22Rv1 (cell line): ENCODE measurements around the gene FAM193B.
A peak's percentile ranks its signal among the peaks of the same experiment; 100 is the strongest.

Source experiments
- H3K27ac ChIP-seq: fragments of 450-650 bp; 2 replicates; pipeline ENCODE4 v1.5.1; 2017
- ZFX ChIP-seq: fragments of 450-650 bp; IDR thresholded peaks from 2 replicates; pipeline ENCODE4 v1.6.1; 2017; ENCODE audit warnings: antibody characterized with exemption, borderline replicate concordance
- TF ChIP-seq, protein P1 (sequence below): fragments of 450-650 bp; IDR thresholded peaks from 2 replicates; pipeline ENCODE4 v1.5.1; 2017; ENCODE audit warnings: mild to moderate bottlenecking

The FAM193B gene

DNA sequence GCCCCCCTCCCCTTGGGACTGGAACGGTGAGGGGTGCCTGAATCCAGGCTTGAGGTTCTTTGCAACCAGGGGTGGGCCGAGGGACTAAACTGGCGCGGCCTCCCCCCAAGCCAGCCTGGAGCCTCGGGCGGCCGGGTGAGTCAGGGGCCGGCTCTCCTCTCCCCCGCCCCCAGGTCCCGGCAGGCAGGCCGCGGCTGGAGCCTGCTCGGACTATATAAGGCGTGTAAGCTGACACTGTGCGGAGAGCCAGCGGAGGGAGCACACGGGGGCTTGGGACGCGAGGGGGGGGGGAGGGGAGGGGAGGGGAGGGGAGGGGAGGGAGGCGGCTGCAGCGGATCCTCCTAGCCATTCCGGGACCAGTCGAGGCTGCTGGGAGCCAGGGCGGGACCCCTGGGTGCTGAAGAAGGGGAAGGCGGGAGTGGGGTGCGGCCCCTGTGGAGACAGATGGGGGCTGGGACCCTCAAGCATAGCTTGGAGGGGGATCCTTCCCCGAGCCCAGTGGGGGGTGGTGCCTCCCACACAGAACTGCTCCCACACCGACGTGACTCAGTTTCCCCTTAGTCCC lies 57.6 kb downstream of the FAM193B start:
- no peak for TF ChIP-seq ZFX
- TF ChIP-seq, protein P1, sequence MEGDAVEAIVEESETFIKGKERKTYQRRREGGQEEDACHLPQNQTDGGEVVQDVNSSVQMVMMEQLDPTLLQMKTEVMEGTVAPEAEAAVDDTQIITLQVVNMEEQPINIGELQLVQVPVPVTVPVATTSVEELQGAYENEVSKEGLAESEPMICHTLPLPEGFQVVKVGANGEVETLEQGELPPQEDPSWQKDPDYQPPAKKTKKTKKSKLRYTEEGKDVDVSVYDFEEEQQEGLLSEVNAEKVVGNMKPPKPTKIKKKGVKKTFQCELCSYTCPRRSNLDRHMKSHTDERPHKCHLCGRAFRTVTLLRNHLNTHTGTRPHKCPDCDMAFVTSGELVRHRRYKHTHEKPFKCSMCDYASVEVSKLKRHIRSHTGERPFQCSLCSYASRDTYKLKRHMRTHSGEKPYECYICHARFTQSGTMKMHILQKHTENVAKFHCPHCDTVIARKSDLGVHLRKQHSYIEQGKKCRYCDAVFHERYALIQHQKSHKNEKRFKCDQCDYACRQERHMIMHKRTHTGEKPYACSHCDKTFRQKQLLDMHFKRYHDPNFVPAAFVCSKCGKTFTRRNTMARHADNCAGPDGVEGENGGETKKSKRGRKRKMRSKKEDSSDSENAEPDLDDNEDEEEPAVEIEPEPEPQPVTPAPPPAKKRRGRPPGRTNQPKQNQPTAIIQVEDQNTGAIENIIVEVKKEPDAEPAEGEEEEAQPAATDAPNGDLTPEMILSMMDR, result no peak
- H3K27ac ChIP-seq, result peak overlapping the region; percentile 81

DNA sequence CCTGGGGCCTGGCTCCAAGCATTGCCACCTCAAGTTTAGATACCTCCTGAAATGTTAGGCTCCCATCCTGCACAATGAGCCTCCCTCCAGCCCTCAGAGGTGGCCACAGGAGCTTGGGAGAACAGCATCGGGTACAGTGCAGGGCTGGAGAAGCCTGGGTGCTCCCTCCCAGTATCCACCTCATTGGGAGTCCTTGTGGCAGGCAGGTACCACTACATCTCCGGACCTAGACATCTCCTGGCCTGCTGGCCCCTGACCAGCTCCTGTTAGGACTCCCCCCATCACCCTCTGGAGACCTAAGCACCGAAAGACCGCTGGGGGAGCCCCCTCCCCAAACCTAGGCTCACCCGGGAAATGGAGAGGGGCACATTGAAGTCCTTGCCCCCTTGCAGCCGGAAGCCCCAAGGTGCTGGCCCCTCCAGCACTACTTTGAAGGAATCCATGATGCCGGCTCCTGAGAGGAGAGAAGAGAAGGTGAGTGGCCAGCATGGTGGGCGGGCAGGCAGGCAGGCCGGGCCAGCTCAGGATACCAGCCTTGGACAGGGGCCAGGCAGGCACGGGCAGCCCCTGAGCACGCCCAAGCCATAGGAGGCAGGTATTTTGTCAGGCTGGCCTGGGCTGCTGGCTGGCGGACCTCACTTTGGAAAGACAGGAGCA lies 58.2 kb downstream of the FAM193B start:
- H3K27ac ChIP-seq, result peak overlapping the region; percentile 81
- TF ChIP-seq ZFX, result no peak
- TF ChIP-seq, protein P1, result no peak

DNA sequence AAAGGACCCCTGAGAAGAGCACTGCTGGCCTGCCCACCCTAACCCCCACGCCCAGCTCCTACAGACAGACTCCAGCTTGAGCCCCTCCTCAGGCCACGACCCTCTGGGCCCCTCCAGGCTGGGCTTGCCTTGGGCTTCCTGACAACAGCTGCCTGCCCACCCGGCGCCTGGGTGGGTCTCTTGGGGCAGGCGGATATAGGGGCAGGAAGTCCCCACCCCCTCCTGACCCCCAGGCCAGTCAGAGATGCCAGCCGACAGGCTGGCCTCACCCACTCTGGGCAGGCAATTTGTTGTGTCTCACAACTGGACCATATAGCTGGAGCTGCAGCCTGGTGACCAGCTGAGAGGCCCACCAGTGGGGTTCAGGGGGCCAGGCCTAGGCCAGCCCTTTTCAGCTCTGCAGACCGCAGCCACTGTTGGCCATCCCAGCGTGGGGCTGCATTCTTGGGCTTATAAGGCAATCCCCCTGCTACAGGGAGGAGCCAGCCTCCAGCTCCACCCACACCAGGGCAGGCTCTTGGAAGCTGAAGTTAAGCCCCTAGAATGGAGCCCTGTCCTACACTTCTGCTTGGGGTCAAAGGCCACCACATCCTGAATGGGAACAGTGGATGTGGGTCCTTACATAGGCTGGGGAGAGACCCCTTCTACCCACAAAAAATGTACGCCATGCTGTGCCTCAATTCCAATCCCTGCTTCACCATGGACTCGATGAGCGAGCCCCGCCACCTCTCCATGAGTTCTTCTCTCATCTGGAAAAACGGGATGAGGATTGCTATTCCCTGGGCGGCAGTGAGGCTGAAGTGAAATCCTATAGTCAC lies 58.9 kb downstream of the FAM193B start:
- no peak for TF ChIP-seq ZFX
- TF ChIP-seq, protein P1, result no peak
- H3K27ac ChIP-seq, result peak overlapping the region; percentile 81

DNA sequence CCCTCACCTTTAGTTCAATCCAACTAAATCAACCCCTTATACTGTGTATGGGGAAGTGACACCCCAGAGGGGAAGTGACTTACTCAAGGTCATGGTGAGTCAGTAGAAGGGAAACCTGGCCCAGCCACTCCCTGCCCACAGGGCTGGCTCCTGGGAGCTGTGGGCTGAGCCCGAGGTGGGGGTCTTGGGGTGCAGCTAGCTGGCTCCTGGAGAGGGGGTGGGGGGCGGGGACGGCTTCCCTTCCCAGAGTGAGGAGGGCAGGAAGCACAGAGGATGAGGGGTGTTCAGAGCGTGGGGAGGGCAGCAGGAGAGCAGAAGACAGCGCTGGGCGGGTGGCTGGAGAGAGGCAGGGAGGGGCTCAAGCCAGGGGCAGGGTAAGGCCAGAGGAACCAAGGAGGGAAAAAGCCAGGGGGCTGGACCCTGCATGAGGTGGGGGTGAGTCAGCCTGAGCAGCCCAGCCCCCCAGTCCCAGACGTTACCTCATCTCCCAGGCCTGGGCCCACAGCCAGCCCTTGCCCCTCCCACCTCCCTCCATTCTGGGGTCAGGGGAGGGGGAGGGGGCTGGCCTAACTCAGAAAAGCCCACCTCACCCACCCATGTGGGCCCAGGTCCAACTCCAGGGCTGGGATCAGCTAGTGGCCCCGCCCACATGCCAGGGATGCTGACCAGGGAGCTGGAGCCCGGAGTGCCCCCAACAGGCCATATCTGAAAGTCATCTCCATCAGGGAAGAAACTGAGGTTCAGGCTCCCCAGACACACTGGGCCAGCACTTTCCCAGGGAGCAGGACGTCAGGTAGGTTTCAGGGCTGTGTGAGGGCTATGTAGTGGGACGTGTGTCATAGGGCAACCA lies 59.8 kb downstream of the FAM193B start:
- no peak for TF ChIP-seq ZFX
- TF ChIP-seq, protein P1, result peak; percentile 10; the same call in 1 of the 2 replicates
- H3K27ac ChIP-seq, result 0 out of 2 replicates have a peak overlapping the region, but pooled peaks have one; percentile 81

DNA sequence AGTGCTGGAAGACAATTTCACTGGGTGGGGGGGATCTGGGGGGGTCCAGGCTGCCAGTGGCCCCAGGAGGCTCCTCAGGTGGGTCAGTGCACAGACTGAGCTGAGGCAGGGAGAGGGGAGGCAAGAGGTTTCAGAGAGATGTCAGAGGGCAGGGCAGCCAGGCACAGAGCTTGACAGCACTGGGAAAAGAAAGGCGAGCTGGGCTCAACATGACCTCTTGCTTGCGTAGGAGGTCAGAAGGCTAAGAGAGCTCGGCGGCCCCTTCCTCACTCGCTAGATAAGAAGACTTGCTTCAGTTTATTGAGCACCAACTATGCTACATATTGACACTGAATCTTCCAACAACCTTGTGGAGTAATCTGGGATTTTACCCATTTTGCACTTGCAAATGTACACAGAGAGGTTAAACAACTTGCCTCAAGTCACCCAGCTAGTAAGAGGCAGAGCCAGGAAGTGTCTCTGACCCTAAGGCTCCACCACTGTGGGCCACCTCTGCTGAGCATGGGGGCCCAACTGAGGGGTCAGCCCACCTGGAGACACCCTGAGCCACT lies 60.5 kb downstream of the FAM193B start:
- peak overlapping the region; percentile 4; the same call in 1 of the 2 replicates for H3K27ac ChIP-seq
- TF ChIP-seq ZFX, result no peak
- TF ChIP-seq, protein P1, result no peak

DNA sequence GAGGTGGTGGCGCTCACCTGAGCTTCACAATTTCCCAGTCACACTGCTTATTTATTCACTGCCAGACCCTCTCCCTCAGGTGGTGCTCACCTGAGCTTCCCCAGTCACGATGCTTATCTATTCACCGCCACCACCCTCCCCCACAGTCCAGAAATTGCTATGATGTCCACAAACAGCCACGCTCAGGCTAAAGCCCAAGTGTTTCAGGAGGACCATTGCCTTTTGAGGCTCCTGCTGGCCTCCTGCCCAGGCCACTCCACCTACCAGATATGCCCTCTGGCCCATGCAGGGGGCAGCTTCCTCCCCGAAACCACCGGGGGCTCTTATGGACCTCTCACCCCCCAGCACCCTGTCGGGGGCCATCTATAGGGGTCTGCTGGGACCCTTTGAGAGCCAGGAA lies 61.5 kb downstream of the FAM193B start:
- TF ChIP-seq ZFX, result no peak
- TF ChIP-seq, protein P1, result no peak
- peak overlapping the region; percentile 4; the same call in 1 of the 2 replicates for H3K27ac ChIP-seq
